ENCODE data around the gene NT5DC1.
A peak's percentile ranks its signal among the peaks of the same experiment; 100 is the strongest.
"Not testable (repeated sequence)": the region's sequence is repeated elsewhere in the genome, so short reads cannot be mapped to it uniquely, and the experiment has no call there.

The NT5DC1 gene

GRCh38 chr6:116280161-116280932 lies 179.7 kb downstream of the NT5DC1 start:
- peak; percentile 62 for DNase-seq

- no peak for DNase-seq
These were observed 180.3 kb downstream of the NT5DC1 start for GRCh38 chr6:116280933-116281316.

GRCh38 chr6:116282698-116283097 lies 182.0 kb downstream of the NT5DC1 start:
- DNase-seq = no peak

- DNase-seq = no peak
These were observed 182.5 kb downstream of the NT5DC1 start for GRCh38 chr6:116283191-116283590.

- DNase-seq = not testable (repeated sequence)
These were observed 184.3 kb downstream of the NT5DC1 start for GRCh38 chr6:116284984-116285383.

GRCh38 chr6:116286773-116287358 lies 186.2 kb downstream of the NT5DC1 start:
- no peak for DNase-seq

- peak; percentile 61 for DNase-seq
These were observed 187.1 kb downstream of the NT5DC1 start for GRCh38 chr6:116287689-116288282.

GRCh38 chr6:116289876-116290275 lies 189.2 kb downstream of the NT5DC1 start:
- no peak for DNase-seq

GRCh38 chr6:116290799-116291198 lies 190.1 kb downstream of the NT5DC1 start:
- DNase-seq = no peak

GRCh38 chr6:116291701-116292396 lies 191.2 kb downstream of the NT5DC1 start:
- no peak for DNase-seq

GRCh38 chr6:116292553-116292952 lies 191.9 kb downstream of the NT5DC1 start:
- no peak for DNase-seq

- no peak for DNase-seq
These were observed 197.6 kb downstream of the NT5DC1 start for GRCh38 chr6:116298273-116298672.

GRCh38 chr6:116298973-116299372 lies 198.3 kb downstream of the NT5DC1 start:
- DNase-seq = no peak

Data from eye (tissue), 1 donor.